ENCODE results near the gene PCDHB16. TPM values are rescaled to one million over a fixed set of nuclear protein-coding genes. Genes with fewer than 3 reads are reported as not detected.

Gene PCDHB16
- 0.18 and 0.85 TPM in 2 replicates for total RNA-seq

GRCh38 chr5:141182248-141182647, at the start of gene PCDHB16:
TSS of gene PCDHB16 (plus strand) at chr5:141182387. CDS start at chr5:141182560, 173 bp downstream.

DNA sequence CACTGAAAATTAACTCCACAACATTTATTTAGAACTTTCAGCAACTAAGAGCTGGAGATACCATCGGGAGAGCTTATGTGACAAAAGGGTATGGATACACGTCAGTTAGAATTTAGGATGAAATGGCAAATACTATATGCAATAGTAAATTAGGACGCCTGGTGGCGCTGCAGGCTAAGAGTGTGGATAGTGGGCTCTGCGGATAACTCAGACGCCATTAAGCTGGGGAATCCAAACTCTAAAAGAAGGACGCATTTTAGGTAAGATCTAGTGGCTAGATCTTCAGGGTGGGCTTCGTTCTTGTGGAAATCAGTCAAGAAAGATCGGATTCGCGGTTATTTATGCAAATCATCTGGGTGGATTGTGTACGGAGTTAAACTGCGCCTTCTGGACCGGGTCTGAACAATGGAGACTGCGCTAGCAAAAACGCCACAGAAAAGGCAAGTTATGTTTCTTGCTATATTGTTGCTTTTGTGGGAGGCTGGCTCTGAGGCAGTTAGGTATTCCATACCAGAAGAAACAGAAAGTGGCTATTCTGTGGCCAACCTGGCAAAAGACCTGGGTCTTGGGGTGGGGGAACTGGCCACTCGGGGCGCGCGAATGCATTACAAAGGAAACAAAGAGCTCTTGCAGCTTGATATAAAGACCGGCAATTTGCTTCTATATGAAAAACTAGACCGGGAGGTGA, 47.0 kb upstream of the PCDHB16 start, which contains the start of gene PCDHB5:
TSS of gene PCDHB5 (plus strand) at position 177 of the 688 bp plus-strand sequence. CDS start at position 406, 229 bp downstream.

GRCh38 chr5:141149812-141150211, 32.4 kb upstream of the PCDHB16 start, which contains the start of gene PCDHB6:
TSS of gene PCDHB6 (plus strand) at chr5:141150057. CDS start at chr5:141150258, 201 bp downstream.

GRCh38 chr5:141172381-141173204, 9.6 kb upstream of the PCDHB16 start, which contains the start of gene PCDHB7:
TSS of gene PCDHB7 (plus strand) at chr5:141172644. CDS start at chr5:141172836, 192 bp downstream.

GRCh38 chr5:141177577-141178191, 4.5 kb upstream of the PCDHB16 start, which contains the start of gene PCDHB8:
TSS of gene PCDHB8 (plus strand) at chr5:141177790. CDS start at chr5:141178035, 245 bp downstream.

GRCh38 chr5:141186897-141187512, 4.8 kb downstream of the PCDHB16 start, which contains the start of gene PCDHB9:
TSS of gene PCDHB9 (plus strand) at chr5:141187161. CDS start at chr5:141187319, 158 bp downstream.

DNA sequence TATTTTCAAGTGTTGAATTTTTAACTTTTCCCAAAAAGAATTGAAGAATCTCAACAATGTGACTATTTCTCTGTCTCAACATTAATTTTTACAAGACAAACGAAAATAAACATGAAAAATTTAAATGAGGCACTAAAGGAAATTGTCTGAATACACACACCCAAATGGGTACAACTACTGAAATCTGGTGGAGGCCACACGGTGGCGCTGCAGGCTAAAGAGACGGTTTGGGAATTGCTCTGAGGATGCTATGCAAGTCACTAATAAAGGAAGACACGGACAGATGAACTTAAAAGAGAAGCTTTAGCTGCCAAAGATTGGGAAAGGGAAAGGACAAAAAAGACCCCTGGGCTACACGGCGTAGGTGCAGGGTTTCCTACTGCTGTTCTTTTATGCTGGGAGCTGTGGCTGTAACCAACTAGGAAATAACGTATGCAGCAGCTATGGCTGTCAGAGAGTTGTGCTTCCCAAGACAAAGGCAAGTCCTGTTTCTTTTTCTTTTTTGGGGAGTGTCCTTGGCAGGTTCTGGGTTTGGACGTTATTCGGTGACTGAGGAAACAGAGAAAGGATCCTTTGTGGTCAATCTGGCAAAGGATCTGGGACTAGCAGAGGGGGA, 10.0 kb downstream of the PCDHB16 start, which contains the start of gene PCDHB10:
TSS of gene PCDHB10 (plus strand) at position 244 of the 616 bp plus-strand sequence. CDS start at position 444, 200 bp downstream.

GRCh38 chr5:141199359-141200235, 17.4 kb downstream of the PCDHB16 start, which contains the start of gene PCDHB11:
TSS of gene PCDHB11 (plus strand) at chr5:141199627. CDS start at chr5:141199775, 148 bp downstream.

GRCh38 chr5:141208478-141208877, 26.3 kb downstream of the PCDHB16 start, which contains the start of gene PCDHB12:
TSS of gene PCDHB12 (plus strand) at chr5:141208719. CDS start at chr5:141208908, 189 bp downstream.

DNA sequence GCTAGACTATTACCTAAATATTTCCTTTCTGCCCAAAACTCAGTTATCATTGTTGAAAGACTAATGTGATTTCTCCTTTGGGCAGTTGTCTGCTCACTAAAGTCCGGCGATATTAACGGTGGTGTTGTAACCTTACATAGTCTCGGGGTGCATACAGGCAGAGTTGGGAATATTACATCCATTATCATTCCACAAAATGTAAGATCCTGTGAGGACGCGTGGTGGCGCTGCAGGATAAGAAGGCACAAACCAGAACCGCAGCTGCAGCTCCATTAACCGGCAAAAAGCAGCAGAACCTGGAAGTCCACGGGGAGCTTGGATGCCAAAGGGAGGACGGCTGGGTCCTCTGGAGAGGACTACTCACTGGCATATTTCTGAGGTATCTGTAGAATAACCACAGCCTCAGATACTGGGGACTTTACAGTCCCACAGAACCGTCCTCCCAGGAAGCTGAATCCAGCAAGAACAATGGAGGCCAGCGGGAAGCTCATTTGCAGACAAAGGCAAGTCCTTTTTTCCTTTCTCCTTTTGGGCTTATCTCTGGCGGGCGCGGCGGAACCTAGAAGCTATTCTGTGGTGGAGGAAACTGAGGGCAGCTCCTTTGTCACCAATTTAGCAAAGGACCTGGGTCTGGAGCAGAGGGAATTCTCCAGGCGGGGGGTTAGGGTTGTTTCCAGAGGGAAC, 31.6 kb downstream of the PCDHB16 start, which contains the start of gene PCDHB13:
TSS of gene PCDHB13 (plus strand) at position 264 of the 684 bp plus-strand sequence. CDS start at position 469, 205 bp downstream.

GRCh38 chr5:141223112-141223783, 41.1 kb downstream of the PCDHB16 start, which contains the start of gene PCDHB14:
TSS of gene PCDHB14 (plus strand) at chr5:141223343. CDS start at chr5:141223506, 163 bp downstream.

Other genes with a start within 250 kb of the PCDHB16 start
- 0.14 and 0.28 TPM in 2 replicates for gene PCDHAC2, start 215.9 kb upstream of the PCDHB16 start, total RNA-seq
- not detected in 2 replicates for gene PCDHB1, start 131.0 kb upstream of the PCDHB16 start, total RNA-seq
- gene PCDHB2, start 87.8 kb upstream of the PCDHB16 start, total RNA-seq: 1.6 and 1.8 TPM in 2 replicates
- 0.55 and 0.57 TPM in 2 replicates for gene PCDHB3, start 81.9 kb upstream of the PCDHB16 start, total RNA-seq
- 0.09 and 0.14 TPM in 2 replicates for gene PCDHB4, start 60.6 kb upstream of the PCDHB16 start, total RNA-seq
- 0.57 and 1.4 TPM in 2 replicates for gene PCDHB5, start 47.2 kb upstream of the PCDHB16 start, total RNA-seq
- gene PCDHB6, start 32.3 kb upstream of the PCDHB16 start, total RNA-seq: under 0.01 and 0.09 TPM in 2 replicates
- gene PCDHB7, start 9.7 kb upstream of the PCDHB16 start, total RNA-seq: 0.18 and 0.71 TPM in 2 replicates
- gene PCDHB8, start 4.6 kb upstream of the PCDHB16 start, total RNA-seq: 0.09 and 0.43 TPM in 2 replicates
- gene PCDHB9, start 4.8 kb downstream of the PCDHB16 start, total RNA-seq: 0.09 and 0.14 TPM in 2 replicates
- gene PCDHB10, start 10.0 kb downstream of the PCDHB16 start, total RNA-seq: 0.28 and 0.71 TPM in 2 replicates
- 0.18 and 0.28 TPM in 2 replicates for gene PCDHB11, start 17.2 kb downstream of the PCDHB16 start, total RNA-seq
- 0.09 and 0.43 TPM in 2 replicates for gene PCDHB12, start 26.3 kb downstream of the PCDHB16 start, total RNA-seq
- 0.28 TPM in 2 replicates for gene PCDHB13, start 31.5 kb downstream of the PCDHB16 start, total RNA-seq
- gene PCDHB14, start 41.0 kb downstream of the PCDHB16 start, total RNA-seq: 0.46 and 0.85 TPM in 2 replicates
- 0.46 and 0.71 TPM in 2 replicates for gene PCDHB15, start 63.0 kb downstream of the PCDHB16 start, total RNA-seq
- gene SLC25A2, start 121.7 kb downstream of the PCDHB16 start, total RNA-seq: 0.14 and 0.18 TPM in 2 replicates
- gene TAF7, start 138.4 kb downstream of the PCDHB16 start, total RNA-seq: 75.2 and 97.5 TPM in 2 replicates
- gene PCDHGA1, start 148.1 kb downstream of the PCDHB16 start, total RNA-seq: 1.1 TPM in 2 replicates
- gene PCDHGA2, start 156.4 kb downstream of the PCDHB16 start, total RNA-seq: 2.7 and 2.8 TPM in 2 replicates
- 0.85 and 1.4 TPM in 2 replicates for gene PCDHGA3, start 161.4 kb downstream of the PCDHB16 start, total RNA-seq
- 2.3 and 3.3 TPM in 2 replicates for gene PCDHGB1, start 167.7 kb downstream of the PCDHB16 start, total RNA-seq
- 3.3 and 4.5 TPM in 2 replicates for gene PCDHGA4, start 172.6 kb downstream of the PCDHB16 start, total RNA-seq
- 2.4 and 2.7 TPM in 2 replicates for gene PCDHGB2, start 177.6 kb downstream of the PCDHB16 start, total RNA-seq
- gene PCDHGA5, start 181.8 kb downstream of the PCDHB16 start, total RNA-seq: 1.3 TPM in 2 replicates
- gene PCDHGB3, start 187.9 kb downstream of the PCDHB16 start, total RNA-seq: 5.3 and 5.4 TPM in 2 replicates
- 3.0 and 3.2 TPM in 2 replicates for gene PCDHGA6, start 191.5 kb downstream of the PCDHB16 start, total RNA-seq
- gene PCDHGA7, start 200.4 kb downstream of the PCDHB16 start, total RNA-seq: 4.1 and 4.6 TPM in 2 replicates
- gene PCDHGB4, start 205.3 kb downstream of the PCDHB16 start, total RNA-seq: 26.9 and 27.5 TPM in 2 replicates
- gene PCDHGA8, start 210.2 kb downstream of the PCDHB16 start, total RNA-seq: 3.0 and 3.3 TPM in 2 replicates
- 15.9 and 19.9 TPM in 2 replicates for gene PCDHGB5, start 215.6 kb downstream of the PCDHB16 start, total RNA-seq
- 2.7 and 3.1 TPM in 2 replicates for gene PCDHGA9, start 220.4 kb downstream of the PCDHB16 start, total RNA-seq
- 2.7 and 3.1 TPM in 2 replicates for gene PCDHGB6, start 225.6 kb downstream of the PCDHB16 start, total RNA-seq
- gene PCDHGA10, start 230.6 kb downstream of the PCDHB16 start, total RNA-seq: 4.3 and 5.4 TPM in 2 replicates
- gene PCDHGB7, start 235.3 kb downstream of the PCDHB16 start, total RNA-seq: 6.3 and 6.9 TPM in 2 replicates
- 6.4 and 8.5 TPM in 2 replicates for gene PCDHGA11, start 238.7 kb downstream of the PCDHB16 start, total RNA-seq
- 9.1 and 11.7 TPM in 2 replicates for gene PCDHGA12, start 248.1 kb downstream of the PCDHB16 start, total RNA-seq

Measured in smooth muscle cell of bladder (primary cell).